Measurements from ENCODE around the gene SPOP. TPM values are rescaled to one million over a fixed set of nuclear protein-coding genes. Genes with fewer than 3 reads are reported as not detected.

Gene SPOP
- total and polyA plus RNA-seq, 2 of the 4 experiments (the other 2 are of a cell fraction): 24.9 to 47.5 TPM

GRCh38 chr17:49552070-49552751 is 125.7 kb downstream of the SPOP start:
- Histone ChIP-seq H2AFZ (replicated peaks; ENCODE audit: low read length, poor library complexity) (peak overlapping the region; percentile 68), H4K8ac (ENCODE audit: low read depth in 2 of 2, low read length in 2 of 2) (no peak overlapping the region), H3K14ac (replicated peaks; ENCODE audit: low read depth, low read length) (no peak overlapping the region), H3K79me1 (ENCODE audit: low read depth in 1 of 2, low read length in 2 of 2) (no peaks in the 10 kb centered on the region), H3K18ac (ENCODE audit: low read depth, low read length) (no peak overlapping the region), H3K9ac (ENCODE audit: low read depth, low read length) (no peak overlapping the region), H2AK5ac (ENCODE audit: low read depth, low read length) (no peak overlapping the region), H2BK120ac (ENCODE audit: low read depth, low read length) (no peak overlapping the region), H3K56ac (ENCODE audit: extremely low read depth, insufficient read depth, low read length) (no peak overlapping the region), H3K4me2 (ENCODE audit: low read depth, low read length) (no peak overlapping the region), H2BK15ac (ENCODE audit: low read depth, low read length) (no peak overlapping the region), H3K9me1 (ENCODE audit: insufficient read depth, low read length) (no peaks in the 10 kb centered on the region), H4K20me1 (ENCODE audit: insufficient read depth, low read length) (no peaks in the 10 kb centered on the region), H3K4me1 (ENCODE audit: control insufficient read depth, insufficient read depth, low read length) (peaks cover 2% of the 10 kb centered on the region; the same call in 1 of the 2 replicates), H3K9me3 (ENCODE audit: control insufficient read depth, insufficient read depth, low read length) (no peaks in the 10 kb centered on the region), H3K36me3 (ENCODE audit: control insufficient read depth, insufficient read depth, low read length) (no peaks in the 10 kb centered on the region), H3K4ac (ENCODE audit: low read depth, low read length) (no peak overlapping the region), H3K27me3 (ENCODE audit: control insufficient read depth, insufficient read depth, low read length) (peaks cover 28% of the 10 kb centered on the region), H2BK5ac (ENCODE audit: low read depth, low read length, poor library complexity, severe bottlenecking) (no peak overlapping the region), H4K5ac (ENCODE audit: low read depth, low read length) (no peak overlapping the region), H2AK9ac (replicated peaks; ENCODE audit: low read depth, low read length, poor library complexity) (no peak overlapping the region), H3K4me3 (ENCODE audit: insufficient read depth, low read depth, low read length) (no peak overlapping the region), H3K27ac (ENCODE audit: insufficient read depth, low read length) (no peak overlapping the region), H2BK20ac (ENCODE audit: low read depth, low read length) (no peak overlapping the region), H4K91ac (ENCODE audit: insufficient read depth, low read depth, low read length) (no peak overlapping the region), H3K23ac (ENCODE audit: low read depth, low read length) (no peak overlapping the region)
- ChIA-PET POLR2A (ENCODE audit: unreplicated experiment) (no interaction called here), CTCF (no interaction called here)
- ATAC-seq (ENCODE audit: low read depth) (no peak), DNase-seq (peak; percentile 28)
- TF ChIP-seq MXI1 (IDR thresholded peaks at IDR 0.05; ENCODE audit: borderline replicate concordance, low read depth, low read length) (no peak), RCOR1 (IDR thresholded peaks at IDR 0.05; ENCODE audit: insufficient replicate concordance, low read length) (no peak), USF2 (IDR thresholded peaks at IDR 0.05; ENCODE audit: low read depth, low read length) (no peak), ELK1 (IDR thresholded peaks at IDR 0.05; ENCODE audit: borderline replicate concordance, low read depth, low read length) (no peak), BHLHE40 (IDR thresholded peaks at IDR 0.05; ENCODE audit: low read depth, low read length) (peak; percentile 96)
- 57% methylated on average over 13 of the region's 27 CpGs; no CpG with 5 or more reads in 1 of the 2 experiments for WGBS, 2 experiments (ENCODE audit: extremely low coverage in 2 of 2, insufficient read length in 1 of 2)
- dilution Hi-C loops (cut with HindIII; ENCODE audit: low sequenced_read_pairs, unreplicated experiment) (no loop called here), intact Hi-C loops (cut with micrococcal nuclease) (no loop called here), in situ Hi-C loops (cut with MboI; ENCODE audit: low sequenced_read_pairs) (loop anchor here (5.0 kb wide), 1 partner anchor 115 kb away; no protein-coding TSS in a partner anchor)
- no TSS peak for BruUV-seq (replicated peaks)
